Immature natural killer cell (primary cell): ENCODE measurements around the gene CALB2. TPM values are rescaled to one million over a fixed set of nuclear protein-coding genes. Genes with fewer than 3 reads are reported as not detected.
"Not testable (repeated sequence)": the region's sequence is repeated elsewhere in the genome, so short reads cannot be mapped to it uniquely, and the experiment has no call there.

Experiments
- DNase-seq, 3 donors: peaks; one replicate each; pipeline ENCODE4 v3.0.0; 2022; ENCODE audit warnings: mixed read lengths in 1 of 3
- H3K27ac Mint-ChIP-seq, 6 donors: one replicate each; pipeline ENCODE4 v1.8.0; 2020; ENCODE audit warnings: mixed read lengths in 6 of 6, mild to moderate bottlenecking in 5 of 6, inconsistent platforms in 4 of 6, moderate library complexity in 3 of 6
- H3K27me3 Mint-ChIP-seq, 3 donors: one replicate each; pipeline ENCODE4 v1.8.0; 2020 to 2021; ENCODE audit warnings: low read depth in 3 of 3, mild to moderate bottlenecking in 3 of 3, mixed read lengths in 3 of 3, moderate library complexity in 3 of 3, inconsistent platforms in 1 of 3
- H3K36me3 Mint-ChIP-seq, 3 donors: one replicate each; pipeline ENCODE4 v1.8.0; 2020; ENCODE audit warnings: mixed read lengths in 3 of 3, inconsistent platforms in 2 of 3, mild to moderate bottlenecking in 2 of 3
- H3K4me1 Mint-ChIP-seq, 2 donors: one replicate each; pipeline ENCODE4 v1.8.0; 2020; ENCODE audit warnings: inconsistent platforms in 2 of 2, mild to moderate bottlenecking in 2 of 2, mixed read lengths in 2 of 2, moderate library complexity in 1 of 2
- H3K4me3 Mint-ChIP-seq, 5 donors: one replicate each; pipeline ENCODE4 v1.8.0; 2020; ENCODE audit warnings: mild to moderate bottlenecking in 5 of 5, mixed read lengths in 5 of 5, inconsistent platforms in 3 of 5, moderate library complexity in 3 of 5
- H3K9me3 Mint-ChIP-seq, 6 donors: one replicate each; pipeline ENCODE4 v1.8.0; 2020; ENCODE audit warnings: mild to moderate bottlenecking in 6 of 6, mixed read lengths in 6 of 6, inconsistent platforms in 4 of 6, moderate library complexity in 3 of 6
- polyA plus RNA-seq, 3 donors: library from polyadenylated mRNA; unstranded; fragments of 300-500 nt; fragmentation: Illumina TruSeq; gene quantifications; one replicate each; pipeline ENCODE4 v1.2.3, GENCODE V29; 2021

The CALB2 gene
- polyA plus RNA-seq, 3 donors from 2014 or later: not detected

DNA sequence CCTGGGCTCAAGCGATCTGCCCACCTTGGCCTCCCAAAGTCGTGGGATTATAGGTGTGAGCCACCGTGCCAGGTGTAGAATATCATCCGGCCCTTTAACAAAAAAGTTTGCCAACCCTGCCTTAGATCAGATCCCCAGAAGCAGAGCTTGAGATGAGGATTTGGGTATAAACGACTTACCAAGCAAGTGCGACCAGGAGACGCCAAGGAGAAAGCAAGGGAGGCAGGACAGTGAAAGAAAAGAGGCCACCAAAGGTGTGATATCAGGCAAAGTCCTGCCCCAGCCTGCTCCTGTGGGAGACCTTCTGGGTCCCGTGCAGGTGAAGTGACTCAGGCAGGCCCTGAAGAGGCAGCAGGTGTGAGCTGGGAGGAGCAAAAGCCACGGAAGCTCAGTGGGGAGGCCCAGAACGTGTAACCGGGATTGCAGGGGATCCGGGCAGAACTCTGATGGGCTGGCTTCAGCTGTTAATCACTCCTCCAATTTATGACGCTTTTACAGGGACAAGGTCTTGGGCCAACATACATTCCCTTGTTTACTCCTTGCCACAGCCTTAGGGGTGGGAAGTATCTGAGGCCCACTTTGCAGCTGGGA, 14.1 kb upstream of the CALB2 start:
- no peaks in the 10 kb centered on the region for H3K36me3 Mint-ChIP-seq
- peaks cover 2 to 14% (median 7%) of the 10 kb centered on the region in 3 donors for H3K27me3 Mint-ChIP-seq
- DNase-seq: no peak
- no peak overlapping the region for H3K4me3 Mint-ChIP-seq
- H3K27ac Mint-ChIP-seq: no peak overlapping the region
- H3K4me1 Mint-ChIP-seq: no peaks in the 10 kb centered on the region
- peaks cover 0 to 2% (median 0%) of the 10 kb centered on the region in 6 donors for H3K9me3 Mint-ChIP-seq

DNA sequence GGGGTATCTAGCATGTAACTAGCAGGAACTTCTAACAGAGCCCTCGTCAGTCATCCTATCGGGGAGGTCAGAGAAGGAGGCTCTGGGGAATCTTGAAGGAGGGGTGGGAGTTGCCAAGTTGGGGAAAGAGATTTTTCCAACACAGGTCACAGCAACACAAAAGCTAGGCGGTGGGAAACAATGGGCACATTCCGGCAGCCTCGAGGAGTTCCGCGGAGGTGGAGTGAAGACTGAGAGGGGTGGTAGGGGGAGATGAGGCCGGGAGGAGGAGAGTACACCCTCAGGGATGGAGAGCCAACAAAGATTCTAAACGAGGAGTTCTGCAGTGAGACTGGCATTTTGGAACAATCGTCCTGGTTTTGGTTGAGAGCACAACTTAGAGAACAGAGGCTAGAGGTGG, 13.5 kb upstream of the CALB2 start:
- Mint-ChIP-seq H3K27ac (no peak overlapping the region), H3K4me1 (no peaks in the 10 kb centered on the region), H3K36me3 (no peaks in the 10 kb centered on the region), H3K27me3 (peaks cover 2 to 10% (median 4%) of the 10 kb centered on the region in 3 donors), H3K4me3 (no peak overlapping the region), H3K9me3 (peaks cover 0 to 2% (median 0%) of the 10 kb centered on the region in 6 donors)
- DNase-seq: no peak

DNA sequence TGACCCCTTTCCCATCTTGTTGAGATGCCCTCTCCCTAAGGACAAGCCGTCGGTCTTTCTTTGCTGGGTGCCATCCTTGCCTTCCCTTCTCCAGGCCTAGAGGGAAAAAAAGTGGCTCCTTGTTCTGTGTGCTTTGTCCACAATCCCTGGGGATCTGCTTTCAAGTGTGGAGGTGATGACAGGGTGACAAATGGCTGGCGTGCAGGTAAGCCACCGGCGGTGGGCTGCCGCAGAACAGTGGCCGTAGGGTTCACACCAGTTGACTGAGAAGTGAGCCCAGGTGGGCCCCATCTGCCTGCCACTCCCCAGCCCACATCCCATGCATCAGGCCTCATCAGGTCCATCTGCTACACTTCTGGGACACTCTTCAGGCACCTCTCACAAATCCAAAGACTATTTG, 11.4 kb upstream of the CALB2 start:
- Mint-ChIP-seq H3K27ac (no peak overlapping the region), H3K9me3 (no peaks in the 10 kb centered on the region), H3K4me1 (no peaks in the 10 kb centered on the region), H3K36me3 (no peaks in the 10 kb centered on the region), H3K4me3 (no peak overlapping the region), H3K27me3 (peaks cover 6 to 11% (median 9%) of the 10 kb centered on the region in 3 donors)
- no peak for DNase-seq

- DNase-seq: no peak
- no peak overlapping the region for H3K4me3 Mint-ChIP-seq
- H3K4me1 Mint-ChIP-seq: no peaks in the 10 kb centered on the region
- H3K9me3 Mint-ChIP-seq: no peaks in the 10 kb centered on the region
- peaks cover 6 to 11% (median 11%) of the 10 kb centered on the region in 3 donors for H3K27me3 Mint-ChIP-seq
- H3K27ac Mint-ChIP-seq: no peak overlapping the region
- H3K36me3 Mint-ChIP-seq: no peaks in the 10 kb centered on the region
Measured at GRCh38 chr16:71348262-71349085, 10.0 kb upstream of the CALB2 start.

- H3K36me3 Mint-ChIP-seq: no peaks in the 10 kb centered on the region
- no peak for DNase-seq
- no peaks in the 10 kb centered on the region for H3K9me3 Mint-ChIP-seq
- no peak overlapping the region for H3K27ac Mint-ChIP-seq
- H3K4me3 Mint-ChIP-seq: no peak overlapping the region
- no peaks in the 10 kb centered on the region for H3K4me1 Mint-ChIP-seq
- peaks cover 4 to 9% (median 6%) of the 10 kb centered on the region in 3 donors for H3K27me3 Mint-ChIP-seq
Measured at GRCh38 chr16:71350821-71351557, 7.5 kb upstream of the CALB2 start.

DNA sequence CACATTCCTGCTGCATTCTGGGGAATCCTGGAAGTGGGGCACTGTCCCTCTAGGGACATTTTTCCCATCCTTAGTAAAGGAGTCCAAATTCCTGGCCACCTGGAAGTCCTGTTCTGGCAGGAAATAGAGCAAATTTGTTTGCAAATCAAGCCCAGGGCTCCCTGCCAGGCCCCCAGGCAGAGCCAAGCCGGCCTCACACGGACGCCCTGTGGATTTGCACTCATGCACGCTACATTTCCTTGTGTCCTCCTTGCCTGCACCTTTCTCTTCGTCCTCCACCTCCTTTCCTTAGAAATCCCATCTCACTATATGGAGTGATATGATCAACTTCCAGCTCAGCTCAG, 7.0 kb upstream of the CALB2 start:
- H3K9me3 Mint-ChIP-seq: no peaks in the 10 kb centered on the region
- no peak for DNase-seq
- no peak overlapping the region for H3K27ac Mint-ChIP-seq
- no peak overlapping the region for H3K4me3 Mint-ChIP-seq
- H3K36me3 Mint-ChIP-seq: no peaks in the 10 kb centered on the region
- no peaks in the 10 kb centered on the region for H3K4me1 Mint-ChIP-seq
- H3K27me3 Mint-ChIP-seq: peaks cover 4 to 9% (median 6%) of the 10 kb centered on the region in 3 donors

- peaks cover 4 to 9% (median 4%) of the 10 kb centered on the region in 3 donors for H3K27me3 Mint-ChIP-seq
- no peak for DNase-seq
- H3K27ac Mint-ChIP-seq: no peak overlapping the region
- H3K4me3 Mint-ChIP-seq: no peak overlapping the region
- H3K4me1 Mint-ChIP-seq: no peaks in the 10 kb centered on the region
- no peaks in the 10 kb centered on the region for H3K36me3 Mint-ChIP-seq
- no peaks in the 10 kb centered on the region for H3K9me3 Mint-ChIP-seq
Measured at GRCh38 chr16:71352466-71352865, 6.1 kb upstream of the CALB2 start.

GRCh38 chr16:71352963-71353460, 5.5 kb upstream of the CALB2 start:
- DNase-seq: no peak
- Mint-ChIP-seq H3K4me1 (no peaks in the 10 kb centered on the region), H3K36me3 (no peaks in the 10 kb centered on the region), H3K27me3 (peaks cover 4 to 9% (median 5%) of the 10 kb centered on the region in 3 donors), H3K9me3 (no peaks in the 10 kb centered on the region), H3K27ac (no peak overlapping the region), H3K4me3 (no peak overlapping the region)

GRCh38 chr16:71353736-71354135, 4.8 kb upstream of the CALB2 start:
- Mint-ChIP-seq H3K27ac (no peak overlapping the region), H3K4me1 (peaks cover 0 to 3% of the 10 kb centered on the region in 2 donors)
- no peak for DNase-seq

DNA sequence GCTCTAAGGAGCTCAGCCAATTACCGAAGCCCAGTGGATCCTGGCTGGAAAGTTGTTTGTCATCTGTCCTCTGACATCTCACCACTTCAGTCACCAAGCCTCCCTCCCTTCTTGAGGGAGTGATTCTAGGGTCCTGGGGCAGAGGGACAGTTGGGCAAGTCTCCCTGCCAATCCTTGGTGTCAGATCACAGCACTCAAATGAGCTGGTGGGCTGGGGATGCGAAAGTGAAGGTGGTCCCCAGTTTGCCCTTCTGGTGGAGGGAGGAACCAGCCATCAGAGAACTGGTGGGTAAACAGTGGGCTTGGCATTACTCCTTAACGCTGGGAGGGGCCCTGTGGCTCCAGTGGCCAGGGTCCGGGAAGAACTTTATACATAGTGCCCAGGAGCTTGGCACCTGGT, 4.4 kb upstream of the CALB2 start:
- Mint-ChIP-seq H3K27ac (no peak overlapping the region), H3K4me3 (no peak overlapping the region), H3K36me3 (no peaks in the 10 kb centered on the region), H3K4me1 (peaks cover 0 to 3% of the 10 kb centered on the region in 2 donors), H3K27me3 (peaks cover 4 to 9% (median 6%) of the 10 kb centered on the region in 3 donors), H3K9me3 (no peaks in the 10 kb centered on the region)
- DNase-seq: no peak

More at GRCh38 chr16:71353736-71354135, 4.8 kb upstream of the CALB2 start:
- Mint-ChIP-seq H3K4me3 (no peak overlapping the region), H3K27me3 (peaks cover 4 to 9% (median 6%) of the 10 kb centered on the region in 3 donors), H3K9me3 (no peaks in the 10 kb centered on the region), H3K36me3 (no peaks in the 10 kb centered on the region)

GRCh38 chr16:71356051-71356740, 2.3 kb upstream of the CALB2 start:
- peaks cover 0 to 3% of the 10 kb centered on the region in 2 donors for H3K4me1 Mint-ChIP-seq
- DNase-seq: no peak
- H3K27me3 Mint-ChIP-seq: peaks cover 4 to 8% (median 5%) of the 10 kb centered on the region in 3 donors
- no peak overlapping the region for H3K27ac Mint-ChIP-seq
- H3K4me3 Mint-ChIP-seq: no peak overlapping the region
- H3K36me3 Mint-ChIP-seq: no peaks in the 10 kb centered on the region
- H3K9me3 Mint-ChIP-seq: no peaks in the 10 kb centered on the region

- H3K4me1 Mint-ChIP-seq, H3K27me3 Mint-ChIP-seq, H3K4me3 Mint-ChIP-seq, H3K36me3 Mint-ChIP-seq, H3K27ac Mint-ChIP-seq, DNase-seq, H3K9me3 Mint-ChIP-seq: not testable (repeated sequence)
Measured at GRCh38 chr16:71356936-71357335, 1.6 kb upstream of the CALB2 start.

GRCh38 chr16:71357681-71358080, 842 bp upstream of the CALB2 start:
- no peak overlapping the region for H3K27ac Mint-ChIP-seq
- H3K9me3 Mint-ChIP-seq: no peaks in the 10 kb centered on the region
- H3K4me1 Mint-ChIP-seq: peaks cover 0 to 3% of the 10 kb centered on the region in 2 donors
- H3K36me3 Mint-ChIP-seq: no peaks in the 10 kb centered on the region
- H3K4me3 Mint-ChIP-seq: no peak overlapping the region
- H3K27me3 Mint-ChIP-seq: peaks cover under 1 to 6% (median 4%) of the 10 kb centered on the region in 3 donors
- DNase-seq: no peak
